Measurements from ENCODE around the gene CCDC124. TPM values are rescaled to one million over a fixed set of nuclear protein-coding genes. Genes with fewer than 3 reads are reported as not detected.

CCDC124 gene
- total and polyA plus RNA-seq, 5 donors from 2014 or later, result 29.6 to 42.7 (median 33.5) TPM

Other genes with a start within 250 kb of the CCDC124 start
- gene UNC13A, start 244.7 kb upstream of the CCDC124 start, total RNA-seq, result not detected
- not detected for gene UNC13A, start 244.7 kb upstream of the CCDC124 start, polyA plus RNA-seq
- 47.6 TPM for gene MAP1S, start 213.5 kb upstream of the CCDC124 start, total RNA-seq
- gene MAP1S, start 213.5 kb upstream of the CCDC124 start, polyA plus RNA-seq, result 10 to 100 TPM; 14.0 to 26.6 (median 20.1) TPM
- 71.9 TPM for gene FCHO1, start 181.5 kb upstream of the CCDC124 start, total RNA-seq
- 10 to 100 TPM in 3 of 4 donors, 1 to 10 TPM in 1; 8.3 to 16.6 (median 13.7) TPM for gene FCHO1, start 181.5 kb upstream of the CCDC124 start, polyA plus RNA-seq
- 0.47 TPM for gene B3GNT3, start 137.9 kb upstream of the CCDC124 start, total RNA-seq
- gene B3GNT3, start 137.9 kb upstream of the CCDC124 start, polyA plus RNA-seq, result under 1 TPM in 1 of 4 donors, not detected in 3; 0.27 TPM
- 5.5 TPM for gene INSL3, start 111.5 kb upstream of the CCDC124 start, total RNA-seq
- gene INSL3, start 111.5 kb upstream of the CCDC124 start, polyA plus RNA-seq, result 1 to 10 TPM; 1.5 to 5.4 (median 2.2) TPM
- 198 TPM for gene JAK3, start 85.0 kb upstream of the CCDC124 start, total RNA-seq
- 100 to 1,000 TPM in 1 of 4 donors, 10 to 100 TPM in 3; 80.8 to 103 (median 88.4) TPM for gene JAK3, start 85.0 kb upstream of the CCDC124 start, polyA plus RNA-seq
- 2,143 TPM for gene RPL18A, start 73.1 kb upstream of the CCDC124 start, total RNA-seq
- 1,000 to 10,000 TPM; 3,036 to 4,374 (median 3,670) TPM for gene RPL18A, start 73.1 kb upstream of the CCDC124 start, polyA plus RNA-seq
- 1.0 TPM for gene SLC5A5, start 61.1 kb upstream of the CCDC124 start, total RNA-seq
- gene SLC5A5, start 61.1 kb upstream of the CCDC124 start, polyA plus RNA-seq, result 1 to 10 TPM in 3 of 4 donors, under 1 TPM in 1; 0.76 to 1.8 (median 1.3) TPM
- not detected for gene KCNN1, start 34.1 kb downstream of the CCDC124 start, total RNA-seq
- gene KCNN1, start 34.1 kb downstream of the CCDC124 start, polyA plus RNA-seq, result not detected
- 151 TPM for gene ARRDC2, start 75.2 kb downstream of the CCDC124 start, total RNA-seq
- gene ARRDC2, start 75.2 kb downstream of the CCDC124 start, polyA plus RNA-seq, result 10 to 100 TPM; 25.9 to 42.7 (median 36.2) TPM
- gene IL12RB1, start 153.9 kb downstream of the CCDC124 start, total RNA-seq, result 60.4 TPM
- 10 to 100 TPM; 34.9 to 53.2 (median 46.3) TPM for gene IL12RB1, start 153.9 kb downstream of the CCDC124 start, polyA plus RNA-seq
- 45.9 TPM for gene MAST3, start 164.8 kb downstream of the CCDC124 start, total RNA-seq
- gene MAST3, start 164.8 kb downstream of the CCDC124 start, polyA plus RNA-seq, result 1 to 10 TPM; 8.1 to 9.0 (median 8.6) TPM
- 9.4 TPM for gene PIK3R2, start 220.1 kb downstream of the CCDC124 start, total RNA-seq
- gene PIK3R2, start 220.1 kb downstream of the CCDC124 start, polyA plus RNA-seq, result 1 to 10 TPM in 2 of 4 donors, under 1 TPM in 2; 0.42 to 3.6 (median 2.0) TPM
- 2.3 TPM for gene IFI30, start 240.8 kb downstream of the CCDC124 start, total RNA-seq
- gene IFI30, start 240.8 kb downstream of the CCDC124 start, polyA plus RNA-seq, result 10 to 100 TPM in 2 of 4 donors, 1 to 10 TPM in 2; 7.1 to 17.8 (median 9.7) TPM